GM12892 (cell line): ENCODE measurements around the gene CBFA2T3.
"Not testable (repeated sequence)": the region's sequence is repeated elsewhere in the genome, so short reads cannot be mapped to it uniquely, and the experiment has no call there.

Experiments
- DNase-seq: peaks from one replicate; pipeline ENCODE4 v3.0.0; 2011; ENCODE audit not compliant: insufficient read length
- FAIRE-seq: peaks from 2 replicates; lab custom pipeline; 2011; peaks lifted over from hg19 to GRCh38; lab: Jason Lieb, UNC
- POLR2A ChIP-seq: IDR thresholded peaks from 2 replicates; pipeline ENCODE4 v1.6.1; 2011; ENCODE audit warnings: low read depth, low read length, control low read depth
- POLR2AphosphoS5 ChIP-seq: IDR thresholded peaks from 2 replicates; pipeline ENCODE4 v1.6.1; 2011; ENCODE audit warnings: low read depth, low read length, control low read depth
- TAF1 ChIP-seq: IDR thresholded peaks from 2 replicates; pipeline ENCODE4 v1.6.1; 2011; ENCODE audit warnings: low read depth, mild to moderate bottlenecking, control low read depth, low read length, borderline replicate concordance

CBFA2T3 gene

DNA sequence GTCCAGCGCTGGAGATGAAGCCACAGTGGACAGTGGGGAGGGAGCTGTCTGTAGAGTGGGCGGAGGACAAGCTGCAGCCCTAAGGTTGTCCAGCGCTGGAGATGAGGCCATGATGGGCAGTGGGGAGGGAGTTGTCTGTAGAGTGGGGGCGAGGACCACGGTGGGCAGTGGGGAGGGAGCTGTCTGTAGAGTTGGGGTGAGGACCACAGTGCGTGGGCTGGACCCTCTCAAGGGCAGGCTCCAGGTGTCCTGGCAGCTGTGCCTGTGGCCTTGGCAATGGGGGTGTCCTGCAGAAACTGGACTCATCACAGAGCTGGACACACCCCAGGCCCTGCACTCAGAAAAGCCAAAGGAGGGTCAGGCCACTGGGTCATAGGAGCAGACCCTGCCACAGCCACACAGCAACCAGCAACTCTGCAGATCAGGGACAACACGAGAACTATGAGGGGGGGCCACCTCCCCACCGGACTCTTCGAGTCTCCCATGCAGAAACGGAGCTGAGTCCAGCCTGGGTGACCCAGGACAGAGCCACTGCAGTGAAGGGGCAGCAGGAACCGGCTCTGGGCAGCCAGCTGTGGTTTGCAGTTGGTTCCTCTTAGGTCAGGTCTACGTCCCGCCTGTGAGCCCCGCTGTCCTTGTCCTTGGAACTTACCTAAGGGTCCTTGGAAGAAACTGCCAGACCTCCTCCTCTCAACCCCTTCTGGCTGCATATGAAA, 33.4 kb upstream of the CBFA2T3 start:
- DNase-seq (no peak), FAIRE-seq (no peak)
- TF ChIP-seq POLR2AphosphoS5 (no peak), TAF1 (no peak), POLR2A (no peak)

DNA sequence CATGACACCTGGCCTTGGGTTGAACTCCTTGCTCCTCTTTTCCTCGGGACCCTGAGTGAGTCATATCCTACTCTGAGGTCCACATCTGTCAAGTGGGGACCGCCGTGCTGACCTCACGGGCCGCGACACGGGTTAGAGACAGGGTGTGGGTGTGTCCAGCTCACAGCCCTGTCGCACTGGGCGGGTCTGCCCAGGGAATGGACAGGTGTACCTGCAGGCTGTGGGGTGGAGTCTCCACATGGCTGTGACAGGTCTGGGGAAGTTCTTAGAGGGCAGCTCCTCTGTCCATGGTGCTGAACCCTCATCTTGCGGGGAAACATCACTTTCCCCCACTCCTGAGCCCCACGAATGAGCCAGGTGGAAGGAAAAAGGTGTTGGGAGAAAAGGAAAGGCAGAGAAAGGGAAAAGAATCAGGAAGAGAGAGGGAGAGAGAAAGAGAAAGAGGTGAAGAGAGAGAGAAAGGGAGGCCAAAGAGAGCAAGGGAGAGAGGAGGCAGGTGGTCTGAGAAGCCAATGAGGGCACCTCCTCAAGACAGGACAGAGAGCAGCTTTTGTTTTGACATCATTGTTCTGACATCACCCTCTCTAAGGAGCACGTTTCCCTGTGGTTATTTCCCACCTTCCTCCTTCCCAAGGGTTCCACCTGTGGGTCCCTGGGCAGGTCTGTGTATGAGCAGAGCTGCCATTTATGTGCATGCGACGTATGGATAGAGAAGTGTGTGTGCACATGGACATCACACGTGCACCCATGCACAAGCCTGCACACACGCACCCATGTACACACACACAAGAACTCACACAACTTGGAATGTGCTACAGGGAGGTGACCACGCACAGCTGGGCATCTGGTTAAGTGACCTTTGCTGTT, 32.6 kb upstream of the CBFA2T3 start:
- TF ChIP-seq POLR2AphosphoS5 = no peak
- FAIRE-seq (no peak), DNase-seq (no peak)

DNA sequence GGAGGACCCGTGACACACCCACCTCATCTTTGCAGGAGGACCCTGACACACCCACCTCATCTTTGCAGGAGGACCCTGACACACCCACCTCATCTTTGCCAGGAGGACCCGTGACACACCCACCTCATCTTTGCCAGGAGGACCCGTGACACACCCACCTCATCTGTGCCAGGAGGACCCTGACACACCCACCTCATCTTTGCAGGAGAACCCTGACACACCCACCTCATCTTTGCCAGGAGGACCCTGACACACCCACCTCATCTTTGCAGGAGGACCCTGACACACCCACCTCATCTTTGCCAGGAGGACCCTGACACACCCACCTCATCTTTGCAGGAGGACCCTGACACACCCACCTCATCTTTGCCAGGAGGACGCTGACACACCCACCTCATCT, 31.8 kb upstream of the CBFA2T3 start:
- not testable (repeated sequence) for FAIRE-seq, DNase-seq

DNA sequence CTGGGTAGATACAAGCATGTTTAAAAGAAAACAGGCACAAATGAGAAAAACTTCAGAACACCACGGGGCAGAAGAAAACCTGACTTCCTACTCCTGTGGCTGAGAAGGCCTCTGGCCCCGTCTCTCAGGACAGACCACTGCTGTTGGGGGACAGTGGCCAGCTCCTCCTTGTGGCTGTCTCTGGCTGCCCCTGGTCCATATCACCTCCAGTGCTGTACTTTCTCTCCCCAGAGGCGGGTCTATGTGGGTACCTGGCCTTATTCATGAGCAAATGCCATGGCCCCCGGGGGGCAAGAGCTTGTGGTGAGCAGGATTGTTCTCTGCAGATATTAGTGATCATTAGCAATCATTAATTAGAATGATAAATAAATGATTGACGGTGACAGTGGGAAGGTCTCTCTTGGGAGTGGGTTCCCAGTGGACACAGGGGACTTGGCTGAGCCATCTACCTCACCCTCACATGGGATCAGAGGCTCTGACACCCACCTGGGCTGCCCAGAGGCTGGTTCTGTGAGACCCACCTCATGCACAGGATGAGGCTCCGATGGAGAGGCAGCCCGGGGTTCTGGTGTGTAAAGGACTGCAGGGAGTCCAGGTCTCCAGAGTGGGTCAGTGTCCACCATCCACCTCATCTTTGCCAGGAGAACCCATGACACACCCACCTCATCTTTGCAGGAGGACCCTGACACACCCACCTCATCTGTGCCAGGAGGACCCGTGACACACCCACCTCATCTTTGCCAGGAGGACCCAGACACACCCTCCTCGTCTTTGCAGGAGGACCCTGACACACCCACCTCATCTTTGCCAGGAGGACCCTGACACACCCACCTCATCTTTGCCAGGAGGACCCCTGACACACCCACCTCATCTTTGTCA, 30.6 kb upstream of the CBFA2T3 start:
- DNase-seq (no peak), FAIRE-seq (no peak)
- TF ChIP-seq POLR2AphosphoS5 = no peak
- TF ChIP-seq TAF1 = no peak
- no peak for TF ChIP-seq POLR2A

DNA sequence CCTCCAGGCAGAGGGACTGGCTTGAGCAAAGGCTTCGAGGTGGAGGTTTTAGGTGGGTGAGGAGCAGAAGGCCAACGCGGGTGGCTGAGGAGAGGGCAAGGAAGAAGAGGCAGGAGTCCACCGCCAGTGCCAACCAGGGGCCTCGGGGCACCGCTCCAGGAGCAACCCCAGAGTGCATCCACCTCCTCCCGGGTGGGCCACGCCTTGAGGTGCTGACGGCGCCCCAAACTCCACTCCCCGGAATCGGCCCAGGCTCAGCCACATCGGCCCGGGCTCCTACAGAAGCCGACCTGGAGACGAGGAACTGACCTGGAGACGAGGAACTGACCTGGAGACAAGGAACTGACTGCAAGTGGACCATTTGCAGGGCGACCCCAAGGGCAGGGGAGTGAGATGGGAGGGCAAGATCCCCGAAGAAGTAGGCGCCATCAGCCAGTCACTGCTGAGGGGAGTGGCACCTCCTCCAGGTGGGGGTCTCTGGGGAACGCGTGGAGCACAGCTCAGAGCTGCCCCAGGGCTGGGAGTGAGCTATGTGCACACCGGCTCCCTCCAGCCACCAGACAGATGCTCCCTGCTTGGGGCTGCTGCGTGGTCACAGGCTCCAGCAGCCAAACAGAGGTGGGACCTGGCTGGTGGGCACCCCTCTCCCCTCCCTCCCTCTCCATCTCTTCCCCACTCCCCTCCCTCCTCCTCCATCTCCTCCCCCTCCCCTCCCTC, 29.2 kb upstream of the CBFA2T3 start:
- FAIRE-seq = no peak
- TF ChIP-seq TAF1 (no peak), POLR2A (no peak), POLR2AphosphoS5 (no peak)
- no peak for DNase-seq

DNA sequence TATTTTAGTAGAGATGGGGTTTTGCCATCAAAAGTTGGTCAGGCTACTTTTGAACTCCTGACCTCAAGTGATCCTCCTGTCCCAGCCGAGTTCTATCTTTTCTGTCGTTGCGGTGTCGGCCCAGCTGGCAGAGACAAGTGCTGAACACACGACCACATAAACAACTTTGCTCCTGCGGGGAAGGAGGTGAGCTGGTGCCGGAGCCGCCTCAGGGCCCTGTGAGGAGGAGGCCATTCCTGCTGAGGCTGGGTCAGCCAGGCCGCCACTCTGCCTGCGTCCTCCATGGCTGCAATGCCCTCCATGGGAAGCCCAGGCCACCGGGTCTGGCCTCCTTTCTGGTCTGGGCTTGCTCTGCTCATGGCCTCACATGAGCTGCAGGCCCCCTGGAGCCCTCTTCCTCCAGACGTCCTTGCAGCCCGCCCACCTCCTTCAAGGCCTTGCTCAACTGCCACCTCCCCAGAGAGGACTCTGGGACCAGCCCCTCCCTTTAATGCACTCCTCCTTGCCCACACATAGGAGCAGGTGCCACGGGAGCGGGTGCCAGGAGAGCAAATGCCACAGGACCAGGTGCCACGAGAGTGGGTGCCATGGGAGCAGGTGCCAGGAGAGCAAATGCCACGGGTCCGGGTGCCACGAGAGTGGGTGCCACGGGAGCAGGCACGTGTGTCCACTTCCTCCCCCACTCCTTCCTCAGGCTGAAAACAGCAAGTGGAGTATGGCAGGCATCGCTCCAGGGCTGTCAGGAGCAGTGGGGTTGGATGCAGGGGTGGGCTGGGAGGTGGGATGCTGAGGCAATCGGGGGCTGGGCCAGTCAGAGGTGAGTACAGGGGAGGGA, 28.4 kb upstream of the CBFA2T3 start:
- DNase-seq (no peak), FAIRE-seq (no peak)
- TF ChIP-seq POLR2AphosphoS5 (no peak), TAF1 (no peak), POLR2A (no peak)

DNA sequence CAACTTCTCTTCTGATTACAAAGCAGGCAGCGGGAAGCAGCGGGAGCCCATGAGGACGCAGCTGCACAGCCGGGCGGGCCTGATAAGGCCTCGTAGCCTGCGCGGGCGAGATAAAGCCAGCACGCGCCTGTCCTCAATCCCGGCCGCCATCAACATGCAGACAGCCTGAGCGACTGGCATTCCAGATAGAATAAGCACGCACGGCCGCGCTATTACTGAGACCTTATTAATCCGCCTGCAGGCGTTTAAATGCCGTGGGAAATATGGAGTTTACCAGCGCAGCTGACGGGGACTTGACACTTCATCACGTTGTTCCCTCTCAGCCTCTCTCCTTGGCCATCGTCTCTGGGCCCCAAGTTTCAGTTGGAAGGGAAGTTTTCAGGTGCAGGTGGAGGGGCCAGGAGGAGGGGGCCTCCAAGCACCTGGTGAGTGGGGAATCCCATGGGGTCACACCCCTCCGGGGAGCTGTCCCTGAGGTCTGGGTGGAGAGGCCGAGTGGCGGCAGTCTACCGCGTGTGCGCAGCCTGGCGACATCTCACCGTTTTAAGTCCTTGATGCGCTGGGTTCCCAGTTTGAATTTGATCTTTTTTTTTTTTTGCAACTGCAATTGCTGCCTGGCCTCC, 27.3 kb upstream of the CBFA2T3 start:
- no peak for TF ChIP-seq TAF1
- TF ChIP-seq POLR2AphosphoS5 = no peak
- no peak for TF ChIP-seq POLR2A
- no peak for FAIRE-seq
- DNase-seq = no peak

DNA sequence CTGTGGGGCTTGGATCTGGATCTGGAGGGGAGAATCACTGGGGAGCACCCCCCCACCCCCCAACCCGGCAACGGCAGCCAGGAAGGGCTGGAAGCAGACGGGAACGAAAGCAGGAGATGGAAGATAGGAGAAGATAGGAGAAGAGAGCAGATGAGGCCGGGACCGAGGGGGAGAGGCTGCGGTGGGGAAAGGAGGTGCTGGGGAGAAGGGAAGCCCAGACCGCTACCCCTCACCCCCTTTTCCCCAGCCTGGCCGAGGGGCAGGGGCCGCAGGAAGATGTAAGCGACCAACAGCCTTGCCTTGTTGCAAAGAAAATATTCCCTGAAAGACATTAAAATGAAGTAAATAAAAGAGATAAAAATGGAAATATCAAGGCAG, 26.8 kb upstream of the CBFA2T3 start:
- FAIRE-seq (no peak), DNase-seq (no peak)
- TF ChIP-seq POLR2A (no peak), TAF1 (no peak), POLR2AphosphoS5 (no peak)

DNA sequence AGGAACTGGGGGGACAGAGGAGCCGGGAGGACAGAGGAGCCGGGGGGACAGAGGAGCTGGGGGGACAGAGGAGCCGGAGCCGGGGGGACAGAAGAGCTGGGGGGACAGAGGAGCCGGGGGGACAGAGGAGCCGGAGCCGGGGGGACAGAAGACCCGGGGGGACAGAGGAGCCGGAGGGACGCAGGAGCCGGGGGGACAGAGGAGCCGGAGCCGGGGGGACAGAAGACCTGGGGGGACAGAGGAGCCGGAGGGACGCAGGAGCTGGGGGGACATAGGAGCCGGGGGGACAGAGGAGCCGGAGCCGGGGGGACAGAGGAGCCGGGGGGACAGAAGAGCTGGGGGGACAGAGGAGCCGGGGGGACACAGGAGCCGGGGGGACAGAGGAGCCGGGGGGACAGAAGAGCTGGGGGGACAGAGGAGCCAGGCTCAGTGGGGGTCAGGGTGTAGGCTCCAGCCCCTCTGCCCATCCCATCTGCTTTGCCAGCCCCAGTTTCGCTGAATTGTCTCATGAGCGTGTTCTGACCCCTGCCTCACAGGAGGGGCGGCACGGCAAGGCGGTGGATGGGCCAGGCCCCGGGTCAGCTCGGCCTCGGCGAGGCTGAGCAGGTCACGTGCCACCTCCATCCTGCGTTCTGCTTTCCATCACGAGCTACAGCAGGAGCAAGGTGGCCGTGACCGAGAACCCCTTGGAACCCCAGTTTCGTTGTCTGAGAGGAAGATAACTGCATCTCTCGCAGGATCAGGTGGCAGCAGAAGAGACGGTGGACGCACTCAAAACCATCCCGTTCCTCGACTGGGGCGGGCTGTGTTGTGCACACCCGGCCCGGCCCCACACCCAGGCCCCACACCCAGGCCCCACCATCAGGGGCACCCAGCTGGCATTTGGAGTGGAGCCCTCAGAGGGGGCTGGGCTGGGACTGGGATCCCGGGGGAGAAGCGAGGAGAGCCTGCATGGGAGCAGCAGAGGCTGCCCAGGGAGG, 26.1 kb upstream of the CBFA2T3 start:
- TF ChIP-seq POLR2AphosphoS5 (no peak), TAF1 (no peak), POLR2A (no peak)
- no peak for FAIRE-seq
- DNase-seq = no peak

DNA sequence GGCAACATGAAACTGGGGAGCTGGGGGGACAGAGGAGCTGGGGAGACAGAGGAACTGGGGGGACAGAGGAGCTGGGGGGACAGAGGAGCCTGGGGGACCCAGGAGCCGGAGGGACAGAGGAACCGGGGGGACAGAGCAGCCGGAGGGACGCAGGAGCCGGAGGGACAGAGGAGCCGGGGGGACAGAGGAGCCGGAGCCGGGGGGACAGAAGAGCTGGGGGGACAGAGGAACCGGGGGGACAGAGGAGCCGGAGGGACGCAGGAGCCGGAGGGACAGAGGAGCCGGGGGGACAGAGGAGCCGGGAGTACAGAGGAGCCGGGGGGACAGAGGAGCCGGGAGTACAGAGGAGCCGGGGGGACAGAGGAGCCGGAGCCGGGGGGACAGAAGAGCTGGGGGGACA, 25.1 kb upstream of the CBFA2T3 start:
- FAIRE-seq, DNase-seq: not testable (repeated sequence)
